Activated naive CD4-positive, alpha-beta T cell (primary cell): ENCODE results near the gene TBC1D30.

Source experiments
- DNase-seq, 4 experiments: peaks; one replicate each; lab custom pipeline; 2025; lab: John Stamatoyannopoulos, UW

Gene TBC1D30

DNA sequence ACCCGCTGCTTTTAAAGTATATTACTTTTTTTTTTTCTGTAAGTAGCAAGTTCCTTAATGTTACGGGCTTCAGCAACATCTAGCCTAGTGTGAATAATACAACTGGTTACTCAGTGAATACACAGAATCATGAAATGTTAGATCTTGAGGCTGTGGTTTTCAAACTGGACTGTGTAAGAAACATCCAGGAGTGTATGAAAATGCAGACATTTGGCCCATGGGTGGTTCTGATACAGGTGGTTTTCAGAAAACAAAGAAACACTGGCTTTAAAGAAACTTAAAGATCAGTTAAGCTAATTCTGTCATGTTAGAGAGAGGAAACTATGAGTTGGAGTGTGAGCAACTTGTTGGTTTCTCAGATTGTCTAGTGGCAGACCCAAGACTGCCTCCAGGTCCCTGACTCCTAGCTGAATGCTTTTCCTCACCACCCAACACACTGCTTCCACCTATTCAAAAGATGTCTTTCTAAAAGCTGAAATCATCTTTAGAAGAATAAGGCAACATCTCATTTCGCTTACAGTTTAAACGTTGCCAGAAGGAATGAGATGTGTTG lies 36.1 kb downstream of the TBC1D30 start:
- no peak for DNase-seq

DNA sequence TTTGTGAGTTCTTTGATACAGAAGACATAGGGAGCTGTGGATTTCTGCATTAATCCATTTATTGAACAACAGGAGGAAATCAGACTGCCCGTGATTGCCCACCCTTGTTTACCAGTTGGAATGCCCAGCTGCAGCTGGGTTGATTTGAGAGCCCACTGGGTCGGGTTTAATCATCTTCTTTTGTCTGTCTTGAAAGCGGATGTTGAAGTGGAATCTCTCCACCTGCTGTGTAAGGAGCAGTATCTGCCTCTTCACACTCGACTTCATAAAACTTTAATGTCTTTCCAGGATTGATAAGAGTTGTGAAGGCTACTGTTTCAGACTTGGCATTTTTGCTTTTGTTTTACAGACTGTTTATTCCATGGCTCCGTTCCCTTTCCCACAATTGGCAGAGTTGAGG lies 39.9 kb downstream of the TBC1D30 start:
- no peak for DNase-seq

DNA sequence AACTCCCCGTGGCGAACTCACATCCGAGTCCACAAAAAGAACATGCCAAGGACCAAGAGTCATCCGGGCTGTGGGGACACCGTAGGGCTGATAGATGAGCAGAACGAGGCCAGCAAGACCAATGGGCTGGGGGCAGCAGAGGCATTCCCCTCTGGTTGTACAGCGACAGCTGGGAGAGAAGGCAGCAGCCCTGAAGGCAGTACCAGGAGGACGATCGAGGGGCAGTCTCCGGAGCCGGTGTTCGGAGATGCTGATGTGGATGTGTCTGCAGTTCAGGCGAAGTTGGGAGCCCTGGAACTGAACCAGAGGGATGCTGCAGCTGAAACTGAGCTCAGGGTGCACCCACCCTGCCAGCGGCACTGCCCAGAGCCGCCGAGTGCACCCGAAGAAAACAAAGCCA lies 50.7 kb downstream of the TBC1D30 start:
- no peak for DNase-seq

DNA sequence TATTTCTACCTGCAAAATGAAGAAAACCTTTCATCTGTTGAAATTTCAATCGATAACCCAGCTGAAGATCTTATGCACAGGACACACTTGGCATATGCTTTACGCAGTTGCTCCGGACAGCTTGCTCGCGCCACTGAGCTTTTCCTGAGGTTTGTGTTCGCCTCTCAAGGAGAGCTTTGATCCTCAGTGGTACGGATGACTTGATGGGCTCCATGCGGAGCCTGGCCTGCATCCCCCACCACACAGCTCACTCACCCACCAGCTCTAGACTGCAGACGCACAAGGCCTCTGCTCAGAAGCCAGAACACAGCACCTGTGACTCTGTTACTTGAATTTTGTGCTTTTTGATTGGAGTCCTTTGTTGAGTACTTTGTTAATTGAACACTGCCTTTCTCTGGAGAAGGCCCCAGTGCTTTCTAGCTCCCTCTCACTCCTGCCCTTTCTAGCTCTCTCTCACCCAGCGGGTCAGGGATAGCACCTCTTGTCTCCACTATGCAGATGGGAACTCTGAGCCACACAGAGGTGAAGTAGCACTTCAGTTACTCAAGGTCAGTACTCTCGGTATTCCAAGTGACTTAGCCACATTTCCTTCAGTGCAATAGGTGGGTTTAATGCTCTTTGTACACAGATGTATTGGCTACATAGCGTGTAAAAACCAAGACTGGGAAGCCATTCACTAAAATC lies 52.1 kb downstream of the TBC1D30 start:
- DNase-seq = no peak

DNA sequence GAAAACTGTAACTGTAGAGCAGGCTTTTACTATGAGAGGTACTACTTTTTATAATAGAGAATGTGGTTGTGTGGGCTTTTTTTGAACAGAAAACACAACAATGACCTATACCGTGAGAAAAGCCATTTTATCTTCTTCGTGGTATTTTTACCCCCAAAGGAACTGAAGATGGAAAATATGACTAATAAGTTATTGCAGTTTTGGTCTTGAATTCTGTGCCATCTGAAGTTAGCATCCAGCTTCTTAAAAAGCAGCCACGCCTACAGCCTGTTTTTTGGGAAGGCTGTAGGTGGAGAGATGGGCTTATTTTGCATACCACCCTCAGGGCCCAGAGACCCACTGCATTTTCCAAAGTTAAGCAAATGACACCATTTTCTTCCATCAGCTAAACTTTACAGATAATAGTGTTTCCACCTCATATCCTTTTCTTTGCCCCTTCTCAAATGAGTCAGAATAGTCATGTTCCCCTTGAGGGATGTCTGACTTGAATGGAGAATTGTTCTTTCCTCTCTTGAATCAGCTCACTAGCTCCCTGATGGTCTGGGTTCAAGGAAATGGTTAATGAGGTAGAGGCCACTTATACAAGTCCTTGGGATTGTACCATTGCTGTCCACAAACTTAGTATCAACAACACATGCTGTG lies 53.0 kb downstream of the TBC1D30 start:
- DNase-seq = no peak

DNA sequence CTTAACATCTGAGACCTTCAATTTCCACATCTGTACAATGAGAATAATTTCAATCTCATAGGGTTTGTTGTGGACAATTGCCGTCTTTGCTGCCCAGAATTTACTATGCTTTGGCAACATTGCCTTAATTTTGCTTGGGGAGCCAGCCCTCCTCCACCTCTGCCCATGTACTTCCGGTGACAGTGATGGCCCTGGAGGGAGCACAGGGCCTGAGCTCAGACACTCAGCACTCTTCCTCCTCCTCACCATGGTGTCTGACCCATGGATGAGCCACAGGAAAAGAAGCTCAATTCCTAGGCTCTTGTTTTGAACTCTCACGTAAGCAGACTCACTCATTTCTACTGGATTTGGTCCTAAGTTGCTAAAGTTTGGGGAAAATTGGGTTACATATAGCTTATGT lies 58.2 kb downstream of the TBC1D30 start:
- DNase-seq = no peak

DNA sequence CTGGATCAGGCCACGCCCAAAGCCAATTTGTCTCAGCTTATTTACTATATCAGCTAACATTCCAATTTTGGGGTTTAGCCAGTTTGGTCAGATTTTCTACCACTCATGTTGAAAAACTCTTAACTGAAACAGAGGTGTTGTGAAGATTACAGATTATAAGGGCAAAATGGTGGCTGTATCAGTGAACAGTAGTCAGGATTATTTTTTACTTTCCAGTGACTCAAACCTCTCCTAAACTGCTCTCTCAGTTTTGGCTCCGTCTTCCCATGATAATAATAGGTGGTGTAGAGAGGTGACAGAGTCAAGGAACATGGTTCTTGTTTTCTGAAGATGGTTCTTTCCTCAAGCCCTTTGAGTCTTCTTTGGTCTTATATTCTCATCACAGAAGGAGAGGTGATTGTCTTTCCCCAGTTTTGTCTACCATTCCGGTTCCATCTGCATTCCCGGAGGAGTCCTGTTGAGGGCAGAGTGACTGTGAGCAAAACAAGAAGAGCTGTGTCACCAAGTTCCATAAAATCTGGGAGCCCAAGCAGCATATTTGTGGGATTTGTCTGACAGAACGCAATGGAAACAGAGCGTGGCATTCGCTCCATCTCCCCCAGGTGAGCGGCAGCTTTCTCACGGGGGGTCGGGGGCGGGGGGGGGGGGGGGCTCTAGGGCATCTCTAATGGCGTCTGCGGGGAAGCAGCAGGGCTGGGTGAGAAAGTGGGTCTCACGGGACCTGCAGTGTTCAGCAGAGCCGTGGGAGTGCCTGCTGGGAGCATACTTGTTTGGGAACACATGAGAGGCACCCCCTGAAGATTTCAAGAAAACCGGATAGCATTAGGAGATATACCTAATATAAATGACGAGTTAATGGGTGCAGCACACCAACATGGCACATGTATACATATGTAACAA lies 59.1 kb downstream of the TBC1D30 start:
- DNase-seq = no peak

DNA sequence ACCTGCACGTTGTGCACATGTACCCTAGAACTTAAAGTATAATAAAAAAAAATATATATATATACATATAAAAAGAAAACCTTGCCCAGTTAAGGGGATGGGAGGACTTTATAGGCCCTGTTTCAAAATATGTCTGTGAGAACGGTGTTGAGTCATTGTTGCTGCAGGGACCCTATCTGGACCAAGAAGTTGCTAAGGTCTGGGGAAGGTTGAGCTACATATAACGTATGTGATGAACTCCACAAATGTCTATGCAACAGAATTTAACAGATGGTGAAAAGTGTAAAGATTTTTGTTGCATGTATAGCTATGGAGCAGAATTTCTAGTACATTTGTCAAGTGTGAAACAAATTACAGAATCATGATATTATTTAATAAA lies 59.7 kb downstream of the TBC1D30 start:
- DNase-seq = no peak

DNA sequence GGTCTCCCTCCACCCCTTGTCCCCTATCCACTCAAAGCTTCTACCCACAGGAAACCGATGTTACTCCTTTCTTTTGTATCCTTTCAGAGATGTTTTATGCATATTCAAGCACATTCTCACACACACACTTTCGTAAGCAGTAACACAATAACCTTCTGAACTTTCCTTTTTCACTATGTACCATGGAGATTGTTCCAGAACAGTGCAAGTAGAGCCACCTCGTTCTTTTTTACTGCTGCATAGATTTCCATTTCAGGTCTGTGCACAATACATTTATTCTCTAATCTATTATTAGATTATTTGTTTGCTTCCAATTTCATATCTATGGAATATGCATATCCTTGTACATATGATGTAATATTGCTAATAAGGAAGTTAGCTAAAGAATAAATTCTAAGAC lies 60.3 kb downstream of the TBC1D30 start:
- no peak for DNase-seq

DNA sequence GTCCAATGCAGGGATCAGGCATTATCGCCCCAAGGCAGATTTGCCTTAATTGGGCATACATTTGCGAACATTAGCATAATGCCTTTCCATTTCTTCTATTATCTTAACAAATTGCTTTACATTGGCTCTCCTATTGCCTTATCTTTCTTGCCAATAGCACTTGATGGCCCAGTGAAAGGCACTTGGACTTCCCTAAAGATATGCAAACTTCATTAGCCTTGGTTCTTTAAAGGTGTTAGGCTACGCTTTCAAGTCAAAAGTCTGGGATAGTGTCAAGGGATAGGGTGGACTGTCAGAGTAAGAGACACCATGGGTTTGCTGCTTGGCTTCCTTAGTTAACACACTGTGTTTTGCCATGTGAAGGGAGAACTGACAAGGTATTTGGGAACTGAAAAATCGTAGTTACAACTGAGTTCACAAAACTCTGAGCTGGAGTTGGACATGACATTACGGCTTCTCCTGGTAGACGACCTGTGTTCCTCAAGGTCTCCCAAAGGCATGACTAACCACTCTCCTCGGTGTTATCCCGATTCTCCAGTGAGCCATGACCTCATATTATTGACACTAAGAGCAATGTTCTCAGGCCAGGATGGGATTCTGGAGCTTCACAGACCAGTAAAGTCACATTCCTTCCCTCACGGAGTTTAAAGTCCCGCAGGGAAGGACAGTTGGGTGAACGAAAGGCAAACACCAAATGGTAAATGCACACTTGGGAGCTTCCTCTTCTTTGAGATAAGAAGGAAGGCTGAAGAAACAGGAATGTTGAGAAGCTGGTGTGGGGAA lies 65.2 kb downstream of the TBC1D30 start:
- DNase-seq = no peak

DNA sequence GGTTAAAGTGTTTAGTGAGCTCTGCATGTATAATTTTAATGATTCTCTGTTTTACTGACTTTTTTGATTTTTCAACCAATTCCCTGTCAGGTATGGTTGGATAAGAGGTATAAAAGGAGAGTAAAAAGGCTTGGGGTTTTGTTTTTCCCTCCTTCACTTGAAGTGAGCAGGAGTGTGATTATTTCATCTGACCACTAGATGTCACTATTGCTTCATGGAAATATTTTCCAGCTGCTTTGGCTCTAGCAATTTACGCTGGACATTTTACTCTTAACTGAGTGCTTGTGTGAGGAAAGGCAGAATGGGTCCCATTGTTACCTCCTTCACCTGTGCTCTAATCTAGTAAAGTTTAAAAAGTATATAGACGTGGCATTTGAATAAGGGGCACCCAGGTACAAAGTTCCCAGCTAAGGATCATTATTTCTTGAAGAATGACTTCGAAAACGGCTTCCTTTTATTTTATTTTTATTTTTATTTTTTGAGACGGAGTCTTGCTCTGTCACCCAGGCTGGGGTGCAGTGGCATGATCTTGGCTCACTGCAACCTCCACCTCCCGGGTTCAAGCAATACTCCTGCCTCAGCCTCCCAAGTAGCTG lies 66.5 kb downstream of the TBC1D30 start:
- DNase-seq = no peak

DNA sequence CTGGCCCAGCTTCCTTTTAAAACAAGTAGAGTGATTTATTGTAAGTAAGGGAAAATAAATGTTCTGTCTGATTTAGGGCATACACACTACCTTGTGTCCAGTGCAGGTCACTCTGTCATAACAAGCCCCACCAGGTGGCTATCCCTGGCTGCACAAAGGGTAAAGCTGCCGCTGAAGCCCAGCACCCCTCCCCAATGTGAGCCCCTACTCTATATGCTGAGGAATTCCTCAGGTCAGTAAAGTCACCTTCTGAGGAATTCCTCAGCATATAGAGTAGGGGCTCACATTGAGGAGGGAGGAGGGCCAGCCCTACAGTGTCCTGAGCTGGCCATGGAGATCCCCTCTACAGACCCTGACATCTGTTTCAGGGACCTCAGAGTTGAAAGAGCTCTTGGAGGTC lies 67.2 kb downstream of the TBC1D30 start:
- no peak for DNase-seq

DNA sequence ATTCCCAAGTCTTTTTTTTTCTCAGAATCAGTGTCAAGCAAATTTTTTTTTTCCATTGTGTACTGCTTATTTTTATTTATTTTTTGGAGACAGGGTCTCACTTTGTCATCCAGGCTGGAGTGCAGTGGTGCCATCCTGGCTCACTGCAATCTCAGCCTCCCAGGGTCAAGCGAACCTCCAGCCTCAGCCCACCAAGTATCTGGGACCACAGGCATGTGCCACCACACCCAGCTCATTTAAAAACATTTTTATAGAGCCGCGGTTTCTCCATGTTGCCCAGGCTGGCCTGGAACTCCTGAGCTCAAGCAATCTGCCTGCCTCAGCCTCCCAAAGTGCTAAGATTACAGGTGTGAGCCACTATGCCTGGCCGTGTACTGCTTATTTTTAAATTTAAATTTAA lies 68.1 kb downstream of the TBC1D30 start:
- DNase-seq = no peak

DNA sequence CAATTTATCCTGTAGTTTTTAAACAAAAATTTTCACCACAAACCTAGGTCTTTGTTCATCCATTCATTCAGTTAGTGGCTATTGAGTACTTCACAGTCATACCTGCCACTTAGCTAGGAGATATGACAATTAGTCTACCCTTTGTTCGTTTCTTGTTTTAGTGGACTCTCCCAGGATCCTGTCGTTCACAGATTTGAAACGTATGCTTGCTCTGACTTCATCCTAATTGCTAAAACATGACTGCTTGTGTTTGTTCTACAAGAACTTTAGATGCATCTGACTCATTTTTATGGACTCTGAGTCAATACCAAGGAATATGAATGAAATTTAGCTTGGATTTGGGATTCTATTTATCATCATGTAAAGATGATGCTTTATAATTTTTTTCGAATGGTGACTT lies 69.5 kb downstream of the TBC1D30 start:
- no peak for DNase-seq

DNA sequence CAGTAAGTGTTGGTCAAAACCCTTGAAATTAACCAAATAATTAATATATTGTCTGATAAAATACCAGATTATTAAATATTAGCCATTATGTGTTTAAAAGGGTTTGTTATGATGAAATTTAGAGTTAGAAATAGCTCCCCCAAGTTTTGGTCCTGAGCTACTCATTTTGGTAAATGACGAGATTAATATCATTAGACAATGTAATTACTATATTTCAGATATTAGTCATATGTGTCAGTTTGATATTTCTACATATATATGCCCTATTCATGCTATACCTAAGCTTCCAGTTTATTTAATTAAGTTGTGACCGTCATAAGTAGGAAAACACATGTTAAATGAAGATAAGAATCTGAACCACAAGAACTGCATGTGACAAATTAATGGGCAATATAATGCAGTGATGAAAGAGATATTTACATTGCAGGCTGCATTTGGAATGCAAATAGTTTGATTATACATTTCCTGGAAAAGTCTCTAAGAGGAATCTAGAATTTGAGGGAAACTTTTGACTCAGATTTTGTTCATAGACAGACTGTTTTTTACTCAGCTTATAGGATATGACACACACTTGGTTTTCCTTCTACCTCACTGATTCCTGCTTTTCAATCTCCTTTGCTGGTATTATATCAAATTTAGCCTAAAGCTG lies 70.5 kb downstream of the TBC1D30 start:
- no peak for DNase-seq

DNA sequence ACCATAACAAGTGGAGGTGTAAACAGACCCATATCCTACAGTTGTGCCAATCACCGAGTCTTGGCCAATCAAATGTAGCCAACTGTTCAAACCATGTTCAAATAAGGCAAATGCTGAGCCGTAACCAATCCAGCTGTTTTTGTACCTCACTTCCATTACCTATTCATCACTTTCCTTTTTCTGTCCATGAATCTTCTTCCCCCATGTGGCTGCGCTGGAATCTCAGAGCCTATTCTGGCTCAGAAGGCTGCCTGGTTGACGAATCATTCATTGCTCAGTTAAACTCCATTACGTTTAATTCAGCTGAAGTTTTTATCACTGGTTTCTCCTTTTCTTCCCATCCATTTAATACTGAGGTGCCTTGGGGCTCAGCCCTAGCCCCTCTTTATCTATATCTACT lies 71.1 kb downstream of the TBC1D30 start:
- DNase-seq = no peak

DNA sequence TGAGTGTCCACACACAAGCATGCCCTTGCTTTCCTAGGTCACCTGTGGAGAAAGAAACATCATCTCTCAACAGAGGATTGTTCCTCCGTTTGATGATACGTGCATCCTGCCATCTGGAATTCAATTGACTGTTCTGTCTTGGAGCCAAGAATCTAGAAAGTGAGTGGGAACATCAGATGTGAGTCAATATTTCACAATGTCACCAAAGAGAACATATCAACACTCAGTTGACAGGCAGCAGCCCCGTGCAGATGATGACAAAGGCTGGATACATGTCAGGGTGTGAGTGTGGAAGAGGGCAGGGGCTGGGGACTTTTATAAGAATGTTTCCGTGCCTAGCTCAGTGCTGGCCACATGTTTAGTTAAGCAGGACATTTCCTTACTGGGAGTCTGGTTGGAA lies 76.1 kb downstream of the TBC1D30 start:
- no peak for DNase-seq

DNA sequence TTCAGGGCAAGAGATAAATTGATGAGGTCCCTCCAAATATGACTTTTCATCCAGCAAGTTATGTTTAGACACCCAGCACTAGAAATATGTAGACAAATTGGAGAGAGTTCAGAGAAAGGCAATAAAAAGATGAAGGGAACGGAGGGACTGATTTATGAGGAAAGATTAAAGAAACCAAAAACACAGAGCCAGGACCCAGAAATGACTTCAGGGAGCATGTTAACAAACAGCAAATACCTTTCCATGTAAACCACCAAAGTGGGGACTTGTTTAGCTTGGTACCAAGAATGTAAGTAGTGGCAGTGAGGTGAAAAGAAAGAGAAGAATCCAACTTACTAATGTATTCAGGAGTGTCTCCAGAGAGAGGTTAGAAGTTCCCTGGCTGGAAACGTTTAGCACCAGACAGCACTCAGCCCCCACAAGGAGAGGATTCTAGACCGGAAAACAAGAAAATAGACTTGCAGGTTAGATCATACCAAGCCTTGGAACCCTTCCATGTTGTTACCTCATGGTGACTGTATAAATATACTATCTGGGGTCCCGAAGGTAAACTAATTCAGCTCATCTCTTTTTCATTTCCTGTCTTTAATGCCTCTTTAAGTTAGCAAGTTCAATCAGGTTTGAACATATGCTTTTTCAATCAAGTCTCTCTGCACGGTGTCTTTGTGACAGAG lies 79.2 kb downstream of the TBC1D30 start:
- no peak for DNase-seq

DNA sequence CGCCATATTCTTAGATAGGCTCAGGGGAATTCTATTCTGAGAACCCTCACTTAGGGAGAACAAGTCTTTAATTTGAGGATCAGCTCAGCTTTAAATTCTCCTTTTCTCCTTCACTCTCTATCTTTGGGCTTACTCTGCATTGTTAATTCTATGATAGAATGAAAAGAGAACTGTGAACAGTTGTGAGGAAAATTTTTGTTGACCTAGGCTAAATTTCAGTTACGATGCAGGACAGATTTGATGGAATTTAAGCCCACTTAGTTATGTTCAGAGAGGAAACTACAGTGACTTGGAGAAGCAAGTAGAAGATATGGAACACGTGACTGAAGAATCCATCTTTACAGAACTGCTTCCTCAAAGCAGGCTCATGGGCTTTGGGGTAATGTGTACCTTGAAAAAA lies 82.7 kb downstream of the TBC1D30 start:
- no peak for DNase-seq

DNA sequence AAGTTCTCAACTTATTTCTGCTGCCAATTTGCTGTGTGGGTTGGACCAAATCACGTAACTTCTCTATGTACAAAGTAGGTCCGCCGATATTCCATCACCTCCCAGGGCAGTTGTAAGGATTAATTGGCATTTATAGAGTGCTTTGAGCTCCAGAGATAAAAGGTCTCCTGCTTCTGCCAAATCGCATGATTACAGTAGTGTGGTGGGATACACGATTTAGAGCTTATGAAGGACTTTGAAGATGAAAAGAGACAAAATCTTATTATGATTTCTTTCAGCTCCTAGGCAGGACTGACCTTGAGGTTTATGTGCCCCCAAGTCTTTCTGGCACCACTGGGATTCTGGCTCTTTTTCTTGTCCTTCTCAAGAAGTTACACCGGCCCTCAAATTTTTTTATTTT lies 84.7 kb downstream of the TBC1D30 start:
- DNase-seq = no peak

DNA sequence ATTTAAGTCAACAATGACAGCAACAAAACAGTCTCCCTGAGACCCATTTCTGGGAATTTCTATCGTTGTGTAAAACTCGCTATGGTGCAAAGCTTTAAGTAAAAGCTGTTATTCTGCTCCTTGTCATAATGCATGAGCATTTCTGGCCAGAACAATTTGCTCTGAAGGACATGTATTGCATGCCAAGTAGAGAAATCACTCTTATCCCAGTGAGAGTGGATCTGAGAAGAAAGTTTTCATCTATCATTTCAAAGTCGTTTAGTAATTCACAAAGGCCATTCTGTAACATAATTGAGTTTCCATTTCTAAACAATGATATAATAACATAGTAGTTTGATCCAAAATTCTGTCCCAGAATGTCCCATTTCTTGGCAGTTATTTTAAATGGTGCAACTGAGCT lies 86.6 kb downstream of the TBC1D30 start:
- DNase-seq = no peak
